Measurements from ENCODE around the gene FUNDC2.

The FUNDC2 gene

GRCh38 chrX:155026727-155027508, at the start of gene FUNDC2:
Gene FUNDC2, plus strand, starts transcription at chrX:155026844. Its CDS starts 95 bp downstream, at chrX:155026939.
- H3K27me3 Mint-ChIP-seq = no peaks in the 10 kb centered on the region
- H3K27ac Mint-ChIP-seq = peak within 1 kb of the TSS; percentile 97
- peak within 1 kb of the TSS; percentile 85 for H3K4me3 Mint-ChIP-seq
- peaks cover 6% of the 10 kb centered on the region for H3K36me3 Mint-ChIP-seq (ENCODE audit: low read depth)
- DNase-seq = peak; percentile 91
- no peaks in the 10 kb centered on the region for H3K9me3 Mint-ChIP-seq
- peaks cover 27% of the 10 kb centered on the region for H3K4me1 Mint-ChIP-seq (ENCODE audit: low read depth)

GRCh38 chrX:154979629-154980028, 47.0 kb upstream of the FUNDC2 start:
- peaks cover 29% of the 10 kb centered on the region for H3K27me3 Mint-ChIP-seq
- H3K27ac Mint-ChIP-seq = no peak overlapping the region
- no peak for DNase-seq
- H3K4me1 Mint-ChIP-seq (ENCODE audit: low read depth) = peaks cover 10% of the 10 kb centered on the region
- H3K4me3 Mint-ChIP-seq = no peak overlapping the region
- H3K9me3 Mint-ChIP-seq = no peaks in the 10 kb centered on the region
- H3K36me3 Mint-ChIP-seq (ENCODE audit: low read depth) = no peaks in the 10 kb centered on the region

GRCh38 chrX:154980330-154981115, 46.1 kb upstream of the FUNDC2 start:
- peaks cover 10% of the 10 kb centered on the region for H3K4me1 Mint-ChIP-seq (ENCODE audit: low read depth)
- peak; percentile 81 for DNase-seq
- peaks cover 27% of the 10 kb centered on the region for H3K27me3 Mint-ChIP-seq
- peak overlapping the region; percentile 82 for H3K27ac Mint-ChIP-seq
- no peaks in the 10 kb centered on the region for H3K9me3 Mint-ChIP-seq
- peak overlapping the region; percentile 77 for H3K4me3 Mint-ChIP-seq
- no peaks in the 10 kb centered on the region for H3K36me3 Mint-ChIP-seq (ENCODE audit: low read depth)

- Mint-ChIP-seq H3K4me1 (ENCODE audit: low read depth) (peaks cover 10% of the 10 kb centered on the region), H3K27me3 (peaks cover 27% of the 10 kb centered on the region), H3K9me3 (no peaks in the 10 kb centered on the region), H3K4me3 (no peak overlapping the region), H3K27ac (no peak overlapping the region), H3K36me3 (ENCODE audit: low read depth) (no peaks in the 10 kb centered on the region)
- no peak for DNase-seq
These were observed 45.6 kb upstream of the FUNDC2 start for GRCh38 chrX:154981116-154981411.

GRCh38 chrX:154986826-154987575, 39.6 kb upstream of the FUNDC2 start:
- H3K9me3 Mint-ChIP-seq = no peaks in the 10 kb centered on the region
- DNase-seq = no peak
- H3K4me3 Mint-ChIP-seq = no peak overlapping the region
- no peak overlapping the region for H3K27ac Mint-ChIP-seq
- H3K4me1 Mint-ChIP-seq (ENCODE audit: low read depth) = peaks cover 19% of the 10 kb centered on the region
- H3K27me3 Mint-ChIP-seq = peaks cover 7% of the 10 kb centered on the region
- no peaks in the 10 kb centered on the region for H3K36me3 Mint-ChIP-seq (ENCODE audit: low read depth)

- H3K9me3 Mint-ChIP-seq = no peaks in the 10 kb centered on the region
- no peaks in the 10 kb centered on the region for H3K36me3 Mint-ChIP-seq (ENCODE audit: low read depth)
- H3K4me3 Mint-ChIP-seq = no peak overlapping the region
- peaks cover 20% of the 10 kb centered on the region for H3K4me1 Mint-ChIP-seq (ENCODE audit: low read depth)
- DNase-seq = no peak
- no peak overlapping the region for H3K27ac Mint-ChIP-seq
- H3K27me3 Mint-ChIP-seq = peaks cover 12% of the 10 kb centered on the region
These were observed 38.7 kb upstream of the FUNDC2 start for GRCh38 chrX:154987940-154988339.

- Mint-ChIP-seq H3K4me1 (ENCODE audit: low read depth) (peaks cover 20% of the 10 kb centered on the region), H3K27me3 (peaks cover 16% of the 10 kb centered on the region), H3K9me3 (no peaks in the 10 kb centered on the region), H3K4me3 (no peak overlapping the region), H3K36me3 (ENCODE audit: low read depth) (no peaks in the 10 kb centered on the region), H3K27ac (no peak overlapping the region)
- no peak for DNase-seq
These were observed 37.9 kb upstream of the FUNDC2 start for GRCh38 chrX:154988719-154989118.

GRCh38 chrX:154990496-154990895, 36.1 kb upstream of the FUNDC2 start:
- H3K27ac Mint-ChIP-seq = peak overlapping the region; percentile 26
- H3K27me3 Mint-ChIP-seq = peaks cover 18% of the 10 kb centered on the region
- no peak for DNase-seq
- H3K4me3 Mint-ChIP-seq = no peak overlapping the region
- no peaks in the 10 kb centered on the region for H3K36me3 Mint-ChIP-seq (ENCODE audit: low read depth)
- H3K4me1 Mint-ChIP-seq (ENCODE audit: low read depth) = peaks cover 20% of the 10 kb centered on the region
- H3K9me3 Mint-ChIP-seq = no peaks in the 10 kb centered on the region

GRCh38 chrX:154991039-154991438, 35.6 kb upstream of the FUNDC2 start:
- no peak for DNase-seq

GRCh38 chrX:154991476-154991875, 35.2 kb upstream of the FUNDC2 start:
- DNase-seq = no peak
- H3K4me1 Mint-ChIP-seq (ENCODE audit: low read depth) = peaks cover 20% of the 10 kb centered on the region
- peaks cover 21% of the 10 kb centered on the region for H3K27me3 Mint-ChIP-seq
- no peak overlapping the region for H3K4me3 Mint-ChIP-seq
- no peaks in the 10 kb centered on the region for H3K9me3 Mint-ChIP-seq
- H3K36me3 Mint-ChIP-seq (ENCODE audit: low read depth) = no peaks in the 10 kb centered on the region
- no peak overlapping the region for H3K27ac Mint-ChIP-seq

More at GRCh38 chrX:154991039-154991438, 35.6 kb upstream of the FUNDC2 start:
- H3K4me3 Mint-ChIP-seq = no peak overlapping the region
- H3K36me3 Mint-ChIP-seq (ENCODE audit: low read depth) = no peaks in the 10 kb centered on the region
- peaks cover 20% of the 10 kb centered on the region for H3K4me1 Mint-ChIP-seq (ENCODE audit: low read depth)
- peaks cover 21% of the 10 kb centered on the region for H3K27me3 Mint-ChIP-seq
- H3K27ac Mint-ChIP-seq = peak overlapping the region; percentile 26
- H3K9me3 Mint-ChIP-seq = no peaks in the 10 kb centered on the region

GRCh38 chrX:154998204-154998880, 28.3 kb upstream of the FUNDC2 start:
- H3K36me3 Mint-ChIP-seq (ENCODE audit: low read depth) = no peaks in the 10 kb centered on the region
- H3K9me3 Mint-ChIP-seq = no peaks in the 10 kb centered on the region
- H3K27ac Mint-ChIP-seq = no peak overlapping the region
- H3K27me3 Mint-ChIP-seq = peaks cover 26% of the 10 kb centered on the region
- no peak overlapping the region for H3K4me3 Mint-ChIP-seq
- no peak for DNase-seq
- H3K4me1 Mint-ChIP-seq (ENCODE audit: low read depth) = peaks cover 3% of the 10 kb centered on the region

GRCh38 chrX:155000841-155001240, 25.8 kb upstream of the FUNDC2 start:
- H3K4me1 Mint-ChIP-seq (ENCODE audit: low read depth) = peaks cover 3% of the 10 kb centered on the region
- H3K27me3 Mint-ChIP-seq = peaks cover 29% of the 10 kb centered on the region
- H3K27ac Mint-ChIP-seq = no peak overlapping the region
- no peaks in the 10 kb centered on the region for H3K9me3 Mint-ChIP-seq
- no peaks in the 10 kb centered on the region for H3K36me3 Mint-ChIP-seq (ENCODE audit: low read depth)
- no peak for DNase-seq
- H3K4me3 Mint-ChIP-seq = no peak overlapping the region

GRCh38 chrX:155001873-155002272, 24.8 kb upstream of the FUNDC2 start:
- H3K36me3 Mint-ChIP-seq (ENCODE audit: low read depth) = no peaks in the 10 kb centered on the region
- no peak for DNase-seq
- H3K4me3 Mint-ChIP-seq = no peak overlapping the region
- H3K27me3 Mint-ChIP-seq = peaks cover 27% of the 10 kb centered on the region
- H3K9me3 Mint-ChIP-seq = no peaks in the 10 kb centered on the region
- H3K27ac Mint-ChIP-seq = no peak overlapping the region
- peaks cover 3% of the 10 kb centered on the region for H3K4me1 Mint-ChIP-seq (ENCODE audit: low read depth)

GRCh38 chrX:155005190-155005589, 21.5 kb upstream of the FUNDC2 start:
- no peak overlapping the region for H3K4me3 Mint-ChIP-seq
- peaks cover 27% of the 10 kb centered on the region for H3K27me3 Mint-ChIP-seq
- H3K4me1 Mint-ChIP-seq (ENCODE audit: low read depth) = peaks cover 3% of the 10 kb centered on the region
- no peaks in the 10 kb centered on the region for H3K36me3 Mint-ChIP-seq (ENCODE audit: low read depth)
- H3K27ac Mint-ChIP-seq = no peak overlapping the region
- no peak for DNase-seq
- no peaks in the 10 kb centered on the region for H3K9me3 Mint-ChIP-seq
